Measurements from ENCODE around the gene CHST2.

The CHST2 gene

GRCh38 chr3:143167969-143168854 is 48.6 kb downstream of the CHST2 start:
- no peaks in the 10 kb centered on the region for H3K4me1 ChIP-seq

GRCh38 chr3:143168855-143169192 is 49.3 kb downstream of the CHST2 start:
- no peaks in the 10 kb centered on the region for H3K36me3 ChIP-seq
- no peak for TF ChIP-seq CTCF (IDR thresholded peaks at IDR 0.05)
- H3K27ac ChIP-seq: no peak overlapping the region
- no peaks in the 10 kb centered on the region for H3K27me3 ChIP-seq
- DNase-seq: no peak
- H3K4me3 ChIP-seq: no peak overlapping the region
- intact Hi-C loops (cut with DNase I; ENCODE audit: low total_unique reads): no loop called here
- no peaks in the 10 kb centered on the region for H3K9me3 ChIP-seq
- H3K4me1 ChIP-seq: no peaks in the 10 kb centered on the region

More at GRCh38 chr3:143167969-143168854, 48.6 kb downstream of the CHST2 start:
- no peaks in the 10 kb centered on the region for H3K27me3 ChIP-seq
- intact Hi-C loops (cut with DNase I; ENCODE audit: low total_unique reads): no loop called here
- H3K4me3 ChIP-seq: no peak overlapping the region
- H3K9me3 ChIP-seq: no peaks in the 10 kb centered on the region
- H3K27ac ChIP-seq: no peak overlapping the region
- no peak for TF ChIP-seq CTCF (IDR thresholded peaks at IDR 0.05)
- DNase-seq: no peak
- no peaks in the 10 kb centered on the region for H3K36me3 ChIP-seq

GRCh38 chr3:143170074-143170473 is 50.5 kb downstream of the CHST2 start:
- Histone ChIP-seq H3K27ac (no peak overlapping the region), H3K4me3 (no peak overlapping the region), H3K27me3 (no peaks in the 10 kb centered on the region), H3K36me3 (no peaks in the 10 kb centered on the region), H3K9me3 (no peaks in the 10 kb centered on the region), H3K4me1 (no peaks in the 10 kb centered on the region)
- no peak for DNase-seq
- no peak for TF ChIP-seq CTCF (IDR thresholded peaks at IDR 0.05)
- intact Hi-C loops (cut with DNase I; ENCODE audit: low total_unique reads): no loop called here

GRCh38 chr3:143170676-143171075 is 51.1 kb downstream of the CHST2 start:
- TF ChIP-seq CTCF (IDR thresholded peaks at IDR 0.05): no peak
- Histone ChIP-seq H3K27me3 (no peaks in the 10 kb centered on the region), H3K4me1 (no peaks in the 10 kb centered on the region), H3K9me3 (no peaks in the 10 kb centered on the region), H3K4me3 (no peak overlapping the region), H3K27ac (no peak overlapping the region), H3K36me3 (no peaks in the 10 kb centered on the region)
- DNase-seq: no peak
- intact Hi-C loops (cut with DNase I; ENCODE audit: low total_unique reads): no loop called here

GRCh38 chr3:143171141-143171980 is 51.8 kb downstream of the CHST2 start:
- TF ChIP-seq CTCF (IDR thresholded peaks at IDR 0.05): no peak
- H3K4me3 ChIP-seq: no peak overlapping the region
- no peak for DNase-seq
- intact Hi-C loops (cut with DNase I; ENCODE audit: low total_unique reads): no loop called here
- H3K36me3 ChIP-seq: no peaks in the 10 kb centered on the region
- H3K9me3 ChIP-seq: no peaks in the 10 kb centered on the region
- H3K4me1 ChIP-seq: no peaks in the 10 kb centered on the region
- H3K27me3 ChIP-seq: no peaks in the 10 kb centered on the region
- H3K27ac ChIP-seq: no peak overlapping the region
